ENCODE results near the gene CARD8.

DNA sequence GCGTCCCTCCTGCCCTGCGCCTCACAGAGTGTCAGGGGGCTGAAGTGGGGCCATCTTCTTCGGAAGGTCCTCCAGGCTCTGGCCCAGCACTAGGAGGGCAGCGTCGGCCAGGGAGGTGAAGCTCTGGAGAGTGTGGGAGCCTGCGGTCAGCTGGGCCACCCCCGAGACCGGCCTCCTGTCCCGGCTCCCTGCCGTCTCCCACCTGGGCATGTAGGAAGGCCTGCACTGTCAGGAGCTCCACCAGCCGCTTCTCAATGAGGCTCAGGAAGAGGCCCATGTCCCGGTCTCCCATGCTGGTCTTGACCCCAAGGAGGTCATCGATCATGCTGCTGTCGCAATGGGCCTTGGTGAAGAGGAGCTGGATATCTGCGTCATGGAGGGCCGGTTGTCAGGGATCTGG is 42.3 kb upstream of the CARD8 start:
- TF ChIP-seq, protein P1, sequence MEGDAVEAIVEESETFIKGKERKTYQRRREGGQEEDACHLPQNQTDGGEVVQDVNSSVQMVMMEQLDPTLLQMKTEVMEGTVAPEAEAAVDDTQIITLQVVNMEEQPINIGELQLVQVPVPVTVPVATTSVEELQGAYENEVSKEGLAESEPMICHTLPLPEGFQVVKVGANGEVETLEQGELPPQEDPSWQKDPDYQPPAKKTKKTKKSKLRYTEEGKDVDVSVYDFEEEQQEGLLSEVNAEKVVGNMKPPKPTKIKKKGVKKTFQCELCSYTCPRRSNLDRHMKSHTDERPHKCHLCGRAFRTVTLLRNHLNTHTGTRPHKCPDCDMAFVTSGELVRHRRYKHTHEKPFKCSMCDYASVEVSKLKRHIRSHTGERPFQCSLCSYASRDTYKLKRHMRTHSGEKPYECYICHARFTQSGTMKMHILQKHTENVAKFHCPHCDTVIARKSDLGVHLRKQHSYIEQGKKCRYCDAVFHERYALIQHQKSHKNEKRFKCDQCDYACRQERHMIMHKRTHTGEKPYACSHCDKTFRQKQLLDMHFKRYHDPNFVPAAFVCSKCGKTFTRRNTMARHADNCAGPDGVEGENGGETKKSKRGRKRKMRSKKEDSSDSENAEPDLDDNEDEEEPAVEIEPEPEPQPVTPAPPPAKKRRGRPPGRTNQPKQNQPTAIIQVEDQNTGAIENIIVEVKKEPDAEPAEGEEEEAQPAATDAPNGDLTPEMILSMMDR (IDR thresholded peaks at IDR 0.05; ENCODE audit: poor library complexity, severe bottlenecking): no peak
- TF ChIP-seq, protein P2, sequence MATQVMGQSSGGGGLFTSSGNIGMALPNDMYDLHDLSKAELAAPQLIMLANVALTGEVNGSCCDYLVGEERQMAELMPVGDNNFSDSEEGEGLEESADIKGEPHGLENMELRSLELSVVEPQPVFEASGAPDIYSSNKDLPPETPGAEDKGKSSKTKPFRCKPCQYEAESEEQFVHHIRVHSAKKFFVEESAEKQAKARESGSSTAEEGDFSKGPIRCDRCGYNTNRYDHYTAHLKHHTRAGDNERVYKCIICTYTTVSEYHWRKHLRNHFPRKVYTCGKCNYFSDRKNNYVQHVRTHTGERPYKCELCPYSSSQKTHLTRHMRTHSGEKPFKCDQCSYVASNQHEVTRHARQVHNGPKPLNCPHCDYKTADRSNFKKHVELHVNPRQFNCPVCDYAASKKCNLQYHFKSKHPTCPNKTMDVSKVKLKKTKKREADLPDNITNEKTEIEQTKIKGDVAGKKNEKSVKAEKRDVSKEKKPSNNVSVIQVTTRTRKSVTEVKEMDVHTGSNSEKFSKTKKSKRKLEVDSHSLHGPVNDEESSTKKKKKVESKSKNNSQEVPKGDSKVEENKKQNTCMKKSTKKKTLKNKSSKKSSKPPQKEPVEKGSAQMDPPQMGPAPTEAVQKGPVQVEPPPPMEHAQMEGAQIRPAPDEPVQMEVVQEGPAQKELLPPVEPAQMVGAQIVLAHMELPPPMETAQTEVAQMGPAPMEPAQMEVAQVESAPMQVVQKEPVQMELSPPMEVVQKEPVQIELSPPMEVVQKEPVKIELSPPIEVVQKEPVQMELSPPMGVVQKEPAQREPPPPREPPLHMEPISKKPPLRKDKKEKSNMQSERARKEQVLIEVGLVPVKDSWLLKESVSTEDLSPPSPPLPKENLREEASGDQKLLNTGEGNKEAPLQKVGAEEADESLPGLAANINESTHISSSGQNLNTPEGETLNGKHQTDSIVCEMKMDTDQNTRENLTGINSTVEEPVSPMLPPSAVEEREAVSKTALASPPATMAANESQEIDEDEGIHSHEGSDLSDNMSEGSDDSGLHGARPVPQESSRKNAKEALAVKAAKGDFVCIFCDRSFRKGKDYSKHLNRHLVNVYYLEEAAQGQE (IDR thresholded peaks at IDR 0.05; ENCODE audit: borderline replicate concordance): no peak
- TF ChIP-seq MXI1 (conservative IDR thresholded peaks at IDR 0.05; ENCODE audit: poor library complexity, severe bottlenecking) (no peak), TAF1 (IDR thresholded peaks at IDR 0.05; ENCODE audit: low read depth) (no peak), POLR2AphosphoS5 (IDR thresholded peaks at IDR 0.05) (no peak), EZH2 (IDR thresholded peaks at IDR 0.05; ENCODE audit: borderline replicate concordance, insufficient read depth, low read length, poor library complexity, severe bottlenecking) (no peak), EP300 (conservative IDR thresholded peaks at IDR 0.05; ENCODE audit: poor library complexity, severe bottlenecking) (no peak), RAD21 (conservative IDR thresholded peaks at IDR 0.05) (no peak)
